ENCODE results near the gene ARFGAP3. TPM values are rescaled to one million over a fixed set of nuclear protein-coding genes. Genes with fewer than 3 reads are reported as not detected.

The ARFGAP3 gene
- total and polyA plus RNA-seq, 2 experiments from 2014 or later = 14.8 to 19.1 TPM

GRCh38 chr22:42786606-42787356 lies 70.3 kb downstream of the ARFGAP3 start (continued):
- TF ChIP-seq ZNF462 (CRISPR knock-in tag; IDR thresholded peaks at IDR 0.05) = no peak
- no peak for TF ChIP-seq CTCF (conservative IDR thresholded peaks at IDR 0.05; ENCODE audit: low read depth in 2 of 2)
- no peak for TF ChIP-seq CREB1 (CRISPR knock-in tag; IDR thresholded peaks at IDR 0.05; ENCODE audit: low read depth)
- no peak for TF ChIP-seq JUNB (IDR thresholded peaks at IDR 0.05; ENCODE audit: unreplicated experiment)
- no peak for TF ChIP-seq STAT1 (IDR thresholded peaks at IDR 0.05; ENCODE audit: unreplicated experiment)
- TF ChIP-seq REST (IDR thresholded peaks at IDR 0.05; ENCODE audit: unreplicated experiment) = no peak

Data from GM23338 (cell line).